Fibroblast of pulmonary artery (primary cell): ENCODE data around the gene IDE.

Experiments
- DNase-seq: peaks from one replicate; pipeline ENCODE4 v3.0.0-alpha.2; 2010; ENCODE audit warnings: low read depth
- H3K4me3 ChIP-seq: replicated peaks from 2 replicates; pipeline ENCODE4 v1.5.1; 2011; ENCODE audit warnings: low read depth, mild to moderate bottlenecking, control low read depth, low read length, moderate library complexity
- CTCF ChIP-seq: IDR thresholded peaks from 2 replicates; pipeline ENCODE4 v1.5.1; 2011; ENCODE audit warnings: mild to moderate bottlenecking, control low read depth, low read length, inconsistent platforms; ENCODE audit errors: missing control alignments

IDE gene

GRCh38 chr10:92544296-92544695 is 29.6 kb downstream of the IDE start:
- peak; percentile 47 for DNase-seq
- no peak overlapping the region for H3K4me3 ChIP-seq
- TF ChIP-seq CTCF = no peak

DNA sequence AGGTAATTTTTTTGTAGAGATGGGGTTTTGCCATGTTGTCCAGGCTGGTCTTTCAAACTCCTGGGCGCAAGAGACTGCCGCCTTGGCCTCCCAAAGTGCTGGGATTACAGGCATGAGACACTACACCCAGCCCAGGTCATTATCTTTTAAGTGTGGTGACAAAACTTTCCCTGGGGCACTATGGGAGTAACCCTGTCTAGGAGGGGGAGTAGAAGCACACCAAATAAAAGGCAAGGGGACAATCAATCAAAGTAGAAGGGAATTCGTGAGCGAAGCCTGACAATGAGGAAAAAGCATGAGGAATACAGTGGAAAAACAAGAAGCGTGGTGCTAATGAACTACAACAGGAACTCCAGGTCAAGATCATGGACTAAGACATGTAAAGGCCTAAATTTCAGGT is 31.4 kb downstream of the IDE start:
- TF ChIP-seq CTCF = no peak
- DNase-seq = no peak
- H3K4me3 ChIP-seq = no peak overlapping the region

DNA sequence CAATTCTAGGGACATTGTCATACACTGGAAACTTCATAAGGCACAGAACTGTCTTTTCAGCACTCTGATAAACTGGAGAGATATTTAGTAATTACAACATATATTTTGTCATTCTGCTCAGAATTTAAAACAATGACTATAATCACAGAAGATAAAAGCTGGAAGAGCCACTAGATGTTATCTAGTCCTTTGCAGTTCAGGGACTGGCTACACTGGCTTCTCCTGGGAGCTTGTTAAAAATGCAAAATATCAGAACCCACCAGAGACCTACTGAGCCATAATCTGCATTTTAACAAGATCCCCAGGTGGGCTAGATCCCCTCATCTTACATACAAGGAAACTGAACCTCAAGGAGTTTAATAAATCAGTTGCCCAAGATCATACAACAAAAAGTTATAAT is 32.3 kb downstream of the IDE start:
- no peak for TF ChIP-seq CTCF
- no peak for DNase-seq

GRCh38 chr10:92538231-92538958 is 35.5 kb downstream of the IDE start:
- no peak overlapping the region for H3K4me3 ChIP-seq

More for the DNA sequence above, 32.3 kb downstream of the IDE start:
- H3K4me3 ChIP-seq = no peak overlapping the region

GRCh38 chr10:92530891-92531535 is 42.9 kb downstream of the IDE start:
- DNase-seq = no peak
- H3K4me3 ChIP-seq = no peak overlapping the region
- no peak for TF ChIP-seq CTCF

More at GRCh38 chr10:92538231-92538958, 35.5 kb downstream of the IDE start:
- peak; percentile 16 for DNase-seq
- TF ChIP-seq CTCF = no peak

DNA sequence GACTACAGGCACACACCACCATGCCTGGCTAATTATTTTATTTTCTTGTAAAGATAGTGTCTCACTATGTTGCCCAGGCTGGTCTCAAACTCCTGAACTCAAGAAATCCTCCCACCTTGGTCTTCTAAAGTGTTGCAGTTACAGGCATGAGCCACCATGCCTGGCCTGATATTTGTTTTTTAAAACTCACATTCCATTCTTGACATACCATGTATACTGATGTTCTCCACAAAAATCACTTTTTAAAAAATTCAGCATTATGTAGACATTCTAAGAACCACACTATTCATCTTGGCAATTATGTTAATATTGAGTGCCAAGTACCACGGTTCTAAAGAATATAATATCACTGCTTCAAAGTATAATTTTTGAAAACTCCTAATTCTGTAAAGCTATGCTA is 43.5 kb downstream of the IDE start:
- no peak for TF ChIP-seq CTCF
- peak; percentile 22 for DNase-seq

DNA sequence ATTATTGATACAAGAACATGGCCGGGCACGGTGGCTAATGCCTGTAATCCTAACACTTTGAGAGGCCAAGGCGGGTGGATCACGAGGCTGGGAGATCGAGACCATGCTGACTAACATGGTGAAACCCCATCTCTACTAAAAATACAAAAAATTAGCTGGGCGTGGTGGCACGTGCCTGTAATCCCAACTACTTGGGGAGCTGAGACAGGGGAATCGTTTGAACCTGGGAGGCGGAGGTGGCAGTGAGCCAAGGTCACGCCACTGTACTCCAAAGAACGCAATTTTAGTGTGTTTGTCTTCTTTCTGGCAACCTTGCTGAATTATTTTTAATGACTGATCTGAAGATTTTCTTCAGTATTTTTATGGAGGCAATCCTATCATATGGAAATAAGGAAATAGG is 46.2 kb downstream of the IDE start:
- no peak overlapping the region for H3K4me3 ChIP-seq
- no peak for TF ChIP-seq CTCF
- no peak for DNase-seq

More for the DNA sequence above, 43.5 kb downstream of the IDE start:
- no peak overlapping the region for H3K4me3 ChIP-seq
